H9 (cell line): Measurements from ENCODE around the gene PLA2G1B. TPM values are rescaled to one million over a fixed set of nuclear protein-coding genes. Genes with fewer than 3 reads are reported as not detected.

Experiments used
- DNase-seq: peaks from one replicate; pipeline ENCODE4 v3.0.0-alpha.2; 2017
- H2AFZ ChIP-seq: one replicate; pipeline ENCODE4 v1.6.1; 2013; ENCODE audit warnings: mild to moderate bottlenecking, low read length, control low read depth, moderate library complexity
- H2AK5ac ChIP-seq: 2 replicates; pipeline ENCODE4 v1.6.1; 2013; ENCODE audit warnings: low read length, control low read depth, mixed read lengths; ENCODE audit not compliant: insufficient read length
- H2BK120ac ChIP-seq: one replicate; pipeline ENCODE4 v1.6.1; 2013; ENCODE audit warnings: low read depth, mild to moderate bottlenecking, low read length, control low read depth, inconsistent platforms; ENCODE audit not compliant: poor library complexity, severe bottlenecking
- H2BK12ac ChIP-seq: 2 replicates; pipeline ENCODE4 v1.6.1; 2013; ENCODE audit warnings: low read length, control low read depth, mixed read lengths, low read depth; ENCODE audit not compliant: insufficient read length
- H2BK15ac ChIP-seq: 2 replicates; pipeline ENCODE4 v1.6.1; 2013; ENCODE audit warnings: low read depth, low read length, control low read depth
- H2BK20ac ChIP-seq: one replicate; pipeline ENCODE4 v1.6.1; 2013; ENCODE audit warnings: low read depth, mild to moderate bottlenecking, low read length, control low read depth, inconsistent platforms; ENCODE audit not compliant: poor library complexity, severe bottlenecking
- H2BK5ac ChIP-seq: 2 replicates; pipeline ENCODE4 v1.6.1; 2013; ENCODE audit warnings: low read length, control low read depth, mixed read lengths; ENCODE audit not compliant: insufficient read length
- H3K14ac ChIP-seq: 2 replicates; pipeline ENCODE4 v1.6.1; 2013; ENCODE audit warnings: low read length, control low read depth; ENCODE audit not compliant: insufficient read depth
- H3K18ac ChIP-seq: 2 replicates; pipeline ENCODE4 v1.6.1; 2013; ENCODE audit warnings: low read depth, mild to moderate bottlenecking, mixed read lengths, low read length, control low read depth; ENCODE audit not compliant: insufficient read length
- H3K23ac ChIP-seq: 2 replicates; pipeline ENCODE4 v1.6.1; 2013; ENCODE audit warnings: low read length, control low read depth, mixed read lengths, low read depth; ENCODE audit not compliant: insufficient read length
- H3K23me2 ChIP-seq: 2 replicates; pipeline ENCODE4 v1.6.1; 2013; ENCODE audit warnings: low read depth, mild to moderate bottlenecking, mixed read lengths, low read length, control low read depth; ENCODE audit not compliant: insufficient read length, poor library complexity, severe bottlenecking
- H3K27ac ChIP-seq: 2 replicates; pipeline ENCODE4 v1.5.1; 2013; ENCODE audit warnings: low read length, control low read depth, mixed read lengths, low read depth; ENCODE audit not compliant: insufficient read length
- H3K27me3 ChIP-seq: 2 replicates; pipeline ENCODE4 v1.6.1; 2013; ENCODE audit warnings: low read length, control low read depth, inconsistent platforms; ENCODE audit not compliant: insufficient read depth
- H3K4ac ChIP-seq: 2 replicates; pipeline ENCODE4 v1.6.1; 2013; ENCODE audit warnings: low read depth, mild to moderate bottlenecking, control low read depth, inconsistent platforms, low read length, moderate library complexity
- H3K4me1 ChIP-seq: 2 replicates; pipeline ENCODE4 v1.6.1; 2013; ENCODE audit warnings: low read length, control low read depth, inconsistent platforms; ENCODE audit not compliant: insufficient read depth
- H3K4me2 ChIP-seq: 2 replicates; pipeline ENCODE4 v1.6.1; 2013; ENCODE audit warnings: low read length, control low read depth, mixed read lengths; ENCODE audit not compliant: insufficient read length, insufficient read depth
- H3K56ac ChIP-seq: 2 replicates; pipeline ENCODE4 v1.6.1; 2013; ENCODE audit warnings: low read depth, mild to moderate bottlenecking, mixed read lengths, low read length, control low read depth; ENCODE audit not compliant: insufficient read length
- H3K79me1 ChIP-seq: 2 replicates; pipeline ENCODE4 v1.6.1; 2013; ENCODE audit warnings: low read depth, mild to moderate bottlenecking, moderate library complexity, low read length, control low read depth, inconsistent platforms; ENCODE audit not compliant: insufficient read depth, poor library complexity, severe bottlenecking
- H3K79me2 ChIP-seq: 2 replicates; pipeline ENCODE4 v1.6.1; 2013; ENCODE audit warnings: low read length, control low read depth, inconsistent platforms; ENCODE audit not compliant: insufficient read depth
- H3K9ac ChIP-seq: 2 replicates; pipeline ENCODE4 v1.6.1; 2013; ENCODE audit warnings: low read length, control low read depth, mixed read lengths; ENCODE audit not compliant: insufficient read length; ENCODE audit errors: extremely low read depth
- H3K9me3 ChIP-seq: one replicate; pipeline ENCODE4 v1.6.1; 2013; ENCODE audit warnings: low read depth, low read length, inconsistent platforms; ENCODE audit not compliant: control insufficient read depth
- H3T11ph ChIP-seq: one replicate; pipeline ENCODE4 v1.6.1; 2013; ENCODE audit warnings: mild to moderate bottlenecking, low read length, control low read depth, inconsistent platforms
- H4K20me1 ChIP-seq: one replicate; pipeline ENCODE4 v1.6.1; 2013; ENCODE audit not compliant: control insufficient read depth, insufficient read length, insufficient read depth
- H4K5ac ChIP-seq: 2 replicates; pipeline ENCODE4 v1.6.1; 2013; ENCODE audit warnings: low read depth, mild to moderate bottlenecking, mixed read lengths, low read length, control low read depth; ENCODE audit not compliant: insufficient read length
- H4K8ac ChIP-seq: replicated peaks from 2 replicates; pipeline ENCODE4 v1.6.1; 2013; ENCODE audit warnings: low read length, control low read depth, mixed read lengths, low read depth; ENCODE audit not compliant: insufficient read length
- H4K91ac ChIP-seq: 2 replicates; pipeline ENCODE4 v1.6.1; 2013; ENCODE audit warnings: low read depth, mild to moderate bottlenecking, moderate library complexity, mixed read lengths, low read length, control low read depth; ENCODE audit not compliant: insufficient read length
- H3K27ac Mint-ChIP-seq, 3 experiments: 2 replicates in 2 of 3; 3 replicates in 1 of 3; pipeline ENCODE4 v1.8.0; 2020 to 2021; ENCODE audit warnings: mixed read lengths in 3 of 3, mild to moderate bottlenecking in 1 of 3, moderate library complexity in 1 of 3
- H3K27me3 Mint-ChIP-seq: 2 replicates; pipeline ENCODE4 v1.8.0; 2021; ENCODE audit warnings: low read depth, mild to moderate bottlenecking, moderate library complexity, mixed read lengths
- H3K36me3 Mint-ChIP-seq, 3 experiments: 2 replicates in 2 of 3; 3 replicates in 1 of 3; pipeline ENCODE4 v1.8.0; 2020 to 2021; ENCODE audit warnings: low read depth in 3 of 3, mixed read lengths in 3 of 3; ENCODE audit not compliant: insufficient read depth in 1 of 3
- H3K4me1 Mint-ChIP-seq, 2 experiments: 2 replicates each; pipeline ENCODE4 v1.8.0; 2020; ENCODE audit warnings: mixed read lengths in 2 of 2
- H3K4me3 Mint-ChIP-seq, 2 experiments: 2 replicates in 1 of 2; 3 replicates in 1 of 2; pipeline ENCODE4 v1.8.0; 2020 to 2021; ENCODE audit warnings: mild to moderate bottlenecking in 2 of 2, mixed read lengths in 2 of 2, moderate library complexity in 1 of 2
- H3K9me3 Mint-ChIP-seq, 2 experiments: 2 replicates in 1 of 2; 3 replicates in 1 of 2; pipeline ENCODE4 v1.8.0; 2020; ENCODE audit warnings: mild to moderate bottlenecking in 2 of 2, mixed read lengths in 2 of 2, moderate library complexity in 1 of 2
- CTCF ChIP-seq: fragments of 200-600 bp; sonication (generic); conservative IDR thresholded peaks from 3 replicates; pipeline ENCODE4 v1.8.0; 2021; ENCODE audit warnings: antibody characterized with exemption, mild to moderate bottlenecking
- WGBS: extraction: QIAGEN DNeasy Blood & Tissue Kit; methylation state at CpG from one replicate; pipeline ENCODE4 v1.1.7; 2013; ENCODE audit warnings: missing lambda C conversion rate, low lambda C conversion rate, mixed read lengths; ENCODE audit not compliant: insufficient read length; ENCODE audit errors: extremely low coverage; 5-methylcytosine and 5-hydroxymethylcytosine counted together
- total RNA-seq: library from RNA; stranded (reverse); gene quantifications from 2 replicates; pipeline ENCODE4 v1.2.1, GENCODE V29; 2021

The PLA2G1B gene
- total RNA-seq, 1 experiment from 2014 or later: not detected

- H2BK5ac ChIP-seq: no peak overlapping the region
- H3K18ac ChIP-seq: no peak overlapping the region
- no peak overlapping the region for H2AFZ ChIP-seq
- no peak overlapping the region for H2BK120ac ChIP-seq
- no peak overlapping the region for H3K4ac ChIP-seq
- no peak overlapping the region for H4K8ac ChIP-seq
- no peak overlapping the region for H3K14ac ChIP-seq
- H4K91ac ChIP-seq: no peak overlapping the region
- H3K79me1 ChIP-seq: no peaks in the 10 kb centered on the region
- H3K23ac ChIP-seq: no peak overlapping the region
- peaks cover 10% of the 10 kb centered on the region; the same call in 1 of the 2 replicates for H3K4me1 ChIP-seq
- H4K5ac ChIP-seq: no peak overlapping the region
- no peak overlapping the region for H3K56ac ChIP-seq
- Mint-ChIP-seq H3K36me3 (peaks cover 0 to 5% (median 0%) of the 10 kb centered on the region in 3 experiments; a peak in 2 of 7 replicates), H3K4me1 (peaks cover 53 to 56% of the 10 kb centered on the region in 2 experiments), H3K27me3 (peaks cover 47% of the 10 kb centered on the region), H3K4me3 (no peak overlapping the region), H3K9me3 (no peaks in the 10 kb centered on the region), H3K27ac (no peak overlapping the region)
- H3K4me2 ChIP-seq: no peak overlapping the region
- no peak overlapping the region for H3K27ac ChIP-seq
- peaks cover 7% of the 10 kb centered on the region; the same call in 1 of the 2 replicates for H3K27me3 ChIP-seq
- no peaks in the 10 kb centered on the region for H3K9me3 ChIP-seq
- TF ChIP-seq CTCF: no peak
- H3T11ph ChIP-seq: no peak overlapping the region
- no peak for DNase-seq
- H2BK12ac ChIP-seq: no peak overlapping the region
- WGBS: no CpG with 5 or more reads among the region's 8 CpGs
- H2BK20ac ChIP-seq: no peak overlapping the region
- H3K23me2 ChIP-seq: peaks cover 10% of the 10 kb centered on the region
- H2BK15ac ChIP-seq: no peak overlapping the region
- H3K79me2 ChIP-seq: no peaks in the 10 kb centered on the region
- no peaks in the 10 kb centered on the region for H4K20me1 ChIP-seq
- no peak overlapping the region for H2AK5ac ChIP-seq
- no peak overlapping the region for H3K9ac ChIP-seq
These were observed 46.1 kb upstream of the PLA2G1B start for GRCh38 chr12:120373683-120374082.
